ENCODE data around the gene MAP4.

DNA sequence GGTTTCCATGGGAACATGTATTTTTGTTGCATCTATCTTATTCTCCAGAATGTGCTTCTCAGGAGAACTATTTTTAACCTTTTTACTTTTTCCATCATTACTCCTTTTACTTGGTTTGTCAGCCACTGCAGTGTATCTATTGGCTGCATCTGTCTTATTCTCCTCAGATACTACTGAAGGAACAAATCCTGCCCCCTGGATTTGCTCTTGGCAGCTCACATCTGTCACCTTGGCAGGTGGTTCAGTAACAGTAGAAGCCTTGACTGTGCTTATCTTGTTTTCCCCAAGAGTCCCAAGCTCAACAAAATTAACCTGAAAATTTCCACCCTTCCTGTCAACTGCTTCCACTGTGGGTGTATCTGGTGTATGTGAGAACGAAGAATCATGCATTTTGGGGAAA lies 106.0 kb downstream of the MAP4 start:
- TF ChIP-seq, protein P1, sequence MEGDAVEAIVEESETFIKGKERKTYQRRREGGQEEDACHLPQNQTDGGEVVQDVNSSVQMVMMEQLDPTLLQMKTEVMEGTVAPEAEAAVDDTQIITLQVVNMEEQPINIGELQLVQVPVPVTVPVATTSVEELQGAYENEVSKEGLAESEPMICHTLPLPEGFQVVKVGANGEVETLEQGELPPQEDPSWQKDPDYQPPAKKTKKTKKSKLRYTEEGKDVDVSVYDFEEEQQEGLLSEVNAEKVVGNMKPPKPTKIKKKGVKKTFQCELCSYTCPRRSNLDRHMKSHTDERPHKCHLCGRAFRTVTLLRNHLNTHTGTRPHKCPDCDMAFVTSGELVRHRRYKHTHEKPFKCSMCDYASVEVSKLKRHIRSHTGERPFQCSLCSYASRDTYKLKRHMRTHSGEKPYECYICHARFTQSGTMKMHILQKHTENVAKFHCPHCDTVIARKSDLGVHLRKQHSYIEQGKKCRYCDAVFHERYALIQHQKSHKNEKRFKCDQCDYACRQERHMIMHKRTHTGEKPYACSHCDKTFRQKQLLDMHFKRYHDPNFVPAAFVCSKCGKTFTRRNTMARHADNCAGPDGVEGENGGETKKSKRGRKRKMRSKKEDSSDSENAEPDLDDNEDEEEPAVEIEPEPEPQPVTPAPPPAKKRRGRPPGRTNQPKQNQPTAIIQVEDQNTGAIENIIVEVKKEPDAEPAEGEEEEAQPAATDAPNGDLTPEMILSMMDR (IDR thresholded peaks at IDR 0.05) = no peak
- TF ChIP-seq EZH2 (IDR thresholded peaks at IDR 0.05; ENCODE audit: borderline replicate concordance, insufficient read depth, low read depth, low read length, poor library complexity, severe bottlenecking) = no peak
